K562 (cell line): Measurements from ENCODE around the gene JSRP1. TPM values are rescaled to one million over a fixed set of nuclear protein-coding genes. Genes with fewer than 3 reads are reported as not detected.

Source experiments
- GATAD2A ChIP-seq: fragments of 450-650 bp; IDR thresholded peaks from 2 replicates; pipeline ENCODE4 v1.6.1; 2017
- GTF3C2 ChIP-seq: IDR thresholded peaks from 3 replicates; pipeline ENCODE4 v1.6.1; 2011; ENCODE audit warnings: borderline replicate concordance, mild to moderate bottlenecking, moderate library complexity; ENCODE audit not compliant: insufficient read length; ENCODE audit errors: extremely low read depth
- ILK ChIP-seq: fragments of 450-650 bp; IDR thresholded peaks from 2 replicates; pipeline ENCODE4 v1.6.1; 2016; ENCODE audit warnings: missing genetic modification characterization, low read depth, mild to moderate bottlenecking, missing compliant biosample characterization, moderate library complexity, borderline replicate concordance
- NBN ChIP-seq: fragments of 450-650 bp; IDR thresholded peaks from 2 replicates; pipeline ENCODE4 v1.6.1; 2016; ENCODE audit warnings: low read depth, mild to moderate bottlenecking
- SIN3A ChIP-seq, 2 experiments: fragments of 150-350 bp in 1 of 2; IDR thresholded peaks; 2 replicates each; pipeline ENCODE4 v1.6.1; 2011 to 2016; ENCODE audit warnings: borderline replicate concordance in 2 of 2, low read depth in 2 of 2, low read length in 2 of 2, mild to moderate bottlenecking in 2 of 2, moderate library complexity in 2 of 2; ENCODE audit not compliant: control insufficient read depth in 1 of 2
- SMARCC2 ChIP-seq: fragments of 450-650 bp; IDR thresholded peaks from 2 replicates; pipeline ENCODE4 v1.6.1; 2017; ENCODE audit warnings: antibody characterized with exemption, moderate library complexity, mild to moderate bottlenecking, low read depth
- YY1 ChIP-seq, 3 experiments: IDR thresholded peaks; 2 replicates each; pipeline ENCODE4 v1.6.1; 2011; ENCODE audit warnings: low read length in 2 of 3, mild to moderate bottlenecking in 2 of 3, moderate library complexity in 2 of 3, borderline replicate concordance in 1 of 3, control low read depth in 1 of 3, low read depth in 1 of 3; ENCODE audit not compliant: insufficient read depth in 3 of 3, insufficient replicate concordance in 2 of 3, control insufficient read depth in 1 of 3, insufficient read length in 1 of 3; ENCODE audit errors: extremely low read depth in 1 of 3
- ZC3H4 ChIP-seq: sonication (generic); formaldehyde crosslinking; IDR thresholded peaks from 2 replicates; pipeline ENCODE4 v1.9.0; 2021; ENCODE audit warnings: missing genetic modification reagents, borderline replicate concordance
- ZNF586 ChIP-seq: fragments of 450-650 bp; formaldehyde crosslinking; conservative IDR thresholded peaks from 2 replicates; pipeline ENCODE4 v1.4.0; 2020; ENCODE audit warnings: mild to moderate bottlenecking, moderate library complexity
- polyA plus RNA-seq, 8 experiments: library from polyadenylated mRNA; depleted of rRNA in 4 of 8; stranded (reverse) in 5 of 8; unstranded in 3 of 8; fragments of >200 nt; fragmentation: Nextera tagmentation in 2 of 8; fragmentation: Illumina TruSeq in 1 of 8; extraction: Ambion mirVana in 2 of 8; extraction: Trizol in 1 of 8; gene quantifications; 2 replicates each; pipeline versions ENCODE4 v1.2.1 to v1.2.3, GENCODE V29; 2011 to 2014; ENCODE audit warnings: inconsistent platforms in 1 of 8, missing spikeins in 1 of 8
- total RNA-seq, 7 experiments: library from RNA; depleted of rRNA in 6 of 7; stranded (reverse); fragments of >200 nt in 6 of 7; fragmentation: Illumina TruSeq in 2 of 7; extraction: Trizol in 2 of 7; gene quantifications; 2 replicates each; pipeline versions ENCODE4 v1.2.1 to v1.2.3, GENCODE V29; 2011 to 2021; ENCODE audit warnings: low replicate concordance in 1 of 7
- TF ChIP-seq, protein P1 (sequence below): sonication (generic); formaldehyde crosslinking; IDR thresholded peaks from 2 replicates; pipeline ENCODE4 v1.8.0; 2022; ENCODE audit warnings: mild to moderate bottlenecking, missing genetic modification reagents
- TF ChIP-seq, protein P2 (sequence below): fragments of 250-450 bp; sonication (Bioruptor Pico); IDR thresholded peaks from 2 replicates; pipeline ENCODE4 v1.4.0; 2020; ENCODE audit warnings: mild to moderate bottlenecking, moderate library complexity
- TF ChIP-seq, protein P3 (sequence below): fragments of 250-450 bp; sonication (Bioruptor Pico); IDR thresholded peaks from 2 replicates; pipeline ENCODE4 v1.8.0; 2021; ENCODE audit warnings: mild to moderate bottlenecking, moderate library complexity

The JSRP1 gene
- total and polyA plus RNA-seq, 9 of the 15 experiments (the other 6 are each of a cell fraction or from before 2014, with no cell fraction given) = 0.08 to 1.2 (median 0.51) TPM; not detected in 4

DNA sequence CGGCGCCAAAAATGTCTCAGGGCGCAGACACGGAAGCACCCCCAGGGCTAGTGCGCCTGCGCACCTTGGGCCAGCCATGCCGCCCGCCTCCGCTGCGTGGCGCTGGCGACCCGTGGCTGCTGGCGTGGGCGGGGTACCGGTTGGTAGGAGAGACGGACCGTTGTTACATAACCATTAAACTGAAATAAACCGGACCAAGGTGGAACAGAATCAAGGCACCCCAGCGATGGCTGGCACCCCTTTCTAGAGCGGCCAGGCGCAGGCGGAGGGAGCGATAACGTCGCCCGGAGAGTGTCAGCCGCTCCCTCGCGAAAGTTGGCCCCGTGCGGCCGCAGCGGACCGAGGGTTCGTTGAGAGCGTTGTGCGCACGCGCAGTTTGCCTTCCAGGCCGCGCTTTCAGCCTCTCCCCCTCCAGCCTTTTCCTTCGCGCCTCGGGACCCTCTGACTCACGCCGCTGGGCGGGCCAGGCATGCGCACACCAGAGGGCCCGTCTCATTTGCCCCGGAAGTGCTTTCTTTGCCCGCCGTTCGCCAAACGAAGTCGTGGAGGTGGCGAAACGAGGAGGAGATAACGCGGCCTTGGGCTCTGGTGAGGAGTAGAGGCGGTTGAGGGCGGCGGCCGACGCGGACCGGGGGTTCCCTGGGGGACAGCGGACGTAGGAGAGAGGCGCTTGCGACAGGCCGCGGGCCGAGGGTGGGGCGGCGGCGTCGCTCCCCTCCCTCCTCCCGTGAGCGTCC, 19.7 kb downstream of the JSRP1 start, which contains the start of the genes PLEKHJ1 and SF3A2 (continued):
- TF ChIP-seq, protein P1, sequence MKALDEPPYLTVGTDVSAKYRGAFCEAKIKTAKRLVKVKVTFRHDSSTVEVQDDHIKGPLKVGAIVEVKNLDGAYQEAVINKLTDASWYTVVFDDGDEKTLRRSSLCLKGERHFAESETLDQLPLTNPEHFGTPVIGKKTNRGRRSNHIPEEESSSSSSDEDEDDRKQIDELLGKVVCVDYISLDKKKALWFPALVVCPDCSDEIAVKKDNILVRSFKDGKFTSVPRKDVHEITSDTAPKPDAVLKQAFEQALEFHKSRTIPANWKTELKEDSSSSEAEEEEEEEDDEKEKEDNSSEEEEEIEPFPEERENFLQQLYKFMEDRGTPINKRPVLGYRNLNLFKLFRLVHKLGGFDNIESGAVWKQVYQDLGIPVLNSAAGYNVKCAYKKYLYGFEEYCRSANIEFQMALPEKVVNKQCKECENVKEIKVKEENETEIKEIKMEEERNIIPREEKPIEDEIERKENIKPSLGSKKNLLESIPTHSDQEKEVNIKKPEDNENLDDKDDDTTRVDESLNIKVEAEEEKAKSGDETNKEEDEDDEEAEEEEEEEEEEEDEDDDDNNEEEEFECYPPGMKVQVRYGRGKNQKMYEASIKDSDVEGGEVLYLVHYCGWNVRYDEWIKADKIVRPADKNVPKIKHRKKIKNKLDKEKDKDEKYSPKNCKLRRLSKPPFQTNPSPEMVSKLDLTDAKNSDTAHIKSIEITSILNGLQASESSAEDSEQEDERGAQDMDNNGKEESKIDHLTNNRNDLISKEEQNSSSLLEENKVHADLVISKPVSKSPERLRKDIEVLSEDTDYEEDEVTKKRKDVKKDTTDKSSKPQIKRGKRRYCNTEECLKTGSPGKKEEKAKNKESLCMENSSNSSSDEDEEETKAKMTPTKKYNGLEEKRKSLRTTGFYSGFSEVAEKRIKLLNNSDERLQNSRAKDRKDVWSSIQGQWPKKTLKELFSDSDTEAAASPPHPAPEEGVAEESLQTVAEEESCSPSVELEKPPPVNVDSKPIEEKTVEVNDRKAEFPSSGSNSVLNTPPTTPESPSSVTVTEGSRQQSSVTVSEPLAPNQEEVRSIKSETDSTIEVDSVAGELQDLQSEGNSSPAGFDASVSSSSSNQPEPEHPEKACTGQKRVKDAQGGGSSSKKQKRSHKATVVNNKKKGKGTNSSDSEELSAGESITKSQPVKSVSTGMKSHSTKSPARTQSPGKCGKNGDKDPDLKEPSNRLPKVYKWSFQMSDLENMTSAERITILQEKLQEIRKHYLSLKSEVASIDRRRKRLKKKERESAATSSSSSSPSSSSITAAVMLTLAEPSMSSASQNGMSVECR (CRISPR knock-in tag) = peak; percentile 93
- TF ChIP-seq YY1 (IDR thresholded peaks at IDR 0.05; ENCODE audit: borderline replicate concordance in 1 of 3, control insufficient read depth in 1 of 3, extremely low read depth in 1 of 3, insufficient read depth in 3 of 3, insufficient read length in 1 of 3, insufficient replicate concordance in 2 of 3, low read depth in 1 of 3, low read length in 2 of 3) = peak in 2 of 3 experiments; percentile 7 to 31
- no peak for TF ChIP-seq GTF3C2
- TF ChIP-seq ZNF586 (CRISPR knock-in tag) = no peak
- TF ChIP-seq, protein P2, sequence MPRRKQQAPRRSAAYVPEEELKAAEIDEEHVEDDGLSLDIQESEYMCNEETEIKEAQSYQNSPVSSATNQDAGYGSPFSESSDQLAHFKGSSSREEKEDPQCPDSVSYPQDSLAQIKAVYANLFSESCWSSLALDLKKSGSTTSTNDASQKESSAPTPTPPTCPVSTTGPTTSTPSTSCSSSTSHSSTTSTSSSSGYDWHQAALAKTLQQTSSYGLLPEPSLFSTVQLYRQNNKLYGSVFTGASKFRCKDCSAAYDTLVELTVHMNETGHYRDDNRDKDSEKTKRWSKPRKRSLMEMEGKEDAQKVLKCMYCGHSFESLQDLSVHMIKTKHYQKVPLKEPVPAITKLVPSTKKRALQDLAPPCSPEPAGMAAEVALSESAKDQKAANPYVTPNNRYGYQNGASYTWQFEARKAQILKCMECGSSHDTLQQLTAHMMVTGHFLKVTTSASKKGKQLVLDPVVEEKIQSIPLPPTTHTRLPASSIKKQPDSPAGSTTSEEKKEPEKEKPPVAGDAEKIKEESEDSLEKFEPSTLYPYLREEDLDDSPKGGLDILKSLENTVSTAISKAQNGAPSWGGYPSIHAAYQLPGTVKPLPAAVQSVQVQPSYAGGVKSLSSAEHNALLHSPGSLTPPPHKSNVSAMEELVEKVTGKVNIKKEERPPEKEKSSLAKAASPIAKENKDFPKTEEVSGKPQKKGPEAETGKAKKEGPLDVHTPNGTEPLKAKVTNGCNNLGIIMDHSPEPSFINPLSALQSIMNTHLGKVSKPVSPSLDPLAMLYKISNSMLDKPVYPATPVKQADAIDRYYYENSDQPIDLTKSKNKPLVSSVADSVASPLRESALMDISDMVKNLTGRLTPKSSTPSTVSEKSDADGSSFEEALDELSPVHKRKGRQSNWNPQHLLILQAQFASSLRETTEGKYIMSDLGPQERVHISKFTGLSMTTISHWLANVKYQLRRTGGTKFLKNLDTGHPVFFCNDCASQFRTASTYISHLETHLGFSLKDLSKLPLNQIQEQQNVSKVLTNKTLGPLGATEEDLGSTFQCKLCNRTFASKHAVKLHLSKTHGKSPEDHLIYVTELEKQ (CRISPR knock-in tag) = no peak
- TF ChIP-seq ILK (tag) = no peak
- no peak for TF ChIP-seq ZC3H4 (CRISPR knock-in tag)
- TF ChIP-seq GATAD2A = peak; percentile 38; the same call in 1 of the 2 replicates
- no peak for TF ChIP-seq SMARCC2
- TF ChIP-seq NBN = peak; percentile 45; the same call in 1 of the 2 replicates
- 0 out of 4 replicates have a peak, but pooled peaks of 1 of the 2 experiments have one; percentile 23 for TF ChIP-seq SIN3A (IDR thresholded peaks at IDR 0.05; ENCODE audit: borderline replicate concordance in 2 of 2, control insufficient read depth in 1 of 2, low read depth in 2 of 2, low read length in 2 of 2)
- TF ChIP-seq, protein P3, sequence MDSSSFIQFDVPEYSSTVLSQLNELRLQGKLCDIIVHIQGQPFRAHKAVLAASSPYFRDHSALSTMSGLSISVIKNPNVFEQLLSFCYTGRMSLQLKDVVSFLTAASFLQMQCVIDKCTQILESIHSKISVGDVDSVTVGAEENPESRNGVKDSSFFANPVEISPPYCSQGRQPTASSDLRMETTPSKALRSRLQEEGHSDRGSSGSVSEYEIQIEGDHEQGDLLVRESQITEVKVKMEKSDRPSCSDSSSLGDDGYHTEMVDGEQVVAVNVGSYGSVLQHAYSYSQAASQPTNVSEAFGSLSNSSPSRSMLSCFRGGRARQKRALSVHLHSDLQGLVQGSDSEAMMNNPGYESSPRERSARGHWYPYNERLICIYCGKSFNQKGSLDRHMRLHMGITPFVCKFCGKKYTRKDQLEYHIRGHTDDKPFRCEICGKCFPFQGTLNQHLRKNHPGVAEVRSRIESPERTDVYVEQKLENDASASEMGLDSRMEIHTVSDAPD = no peak
